GM12872 (cell line): ENCODE measurements around the gene TRUB2.

Experiments
- TF ChIP-seq, protein P1 (sequence below): IDR thresholded peaks from 3 replicates; pipeline ENCODE4 v1.5.1; 2011; ENCODE audit warnings: low read depth, mild to moderate bottlenecking, low read length, moderate library complexity; ENCODE audit not compliant: insufficient read depth

Gene TRUB2

DNA sequence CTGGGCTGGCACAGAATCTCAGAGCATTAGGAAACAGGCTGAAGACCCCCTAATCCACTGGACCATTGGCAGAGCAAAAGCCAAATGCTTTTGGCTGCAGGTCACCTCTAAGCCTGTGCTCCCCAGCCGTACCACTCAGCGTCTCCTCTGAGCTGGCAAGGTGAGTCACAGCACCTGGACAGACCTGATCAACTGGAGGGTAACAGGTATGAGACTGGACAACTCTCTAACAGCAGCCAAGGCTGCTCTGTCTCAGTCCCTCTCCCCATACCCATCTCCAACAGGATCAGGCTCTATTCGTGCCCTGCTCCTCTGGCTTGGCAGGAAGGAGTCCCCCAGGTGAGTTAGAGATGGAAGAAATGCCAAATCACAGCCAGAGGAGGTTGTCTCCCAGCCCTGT, 51.1 kb downstream of the TRUB2 start:
- TF ChIP-seq, protein P1, sequence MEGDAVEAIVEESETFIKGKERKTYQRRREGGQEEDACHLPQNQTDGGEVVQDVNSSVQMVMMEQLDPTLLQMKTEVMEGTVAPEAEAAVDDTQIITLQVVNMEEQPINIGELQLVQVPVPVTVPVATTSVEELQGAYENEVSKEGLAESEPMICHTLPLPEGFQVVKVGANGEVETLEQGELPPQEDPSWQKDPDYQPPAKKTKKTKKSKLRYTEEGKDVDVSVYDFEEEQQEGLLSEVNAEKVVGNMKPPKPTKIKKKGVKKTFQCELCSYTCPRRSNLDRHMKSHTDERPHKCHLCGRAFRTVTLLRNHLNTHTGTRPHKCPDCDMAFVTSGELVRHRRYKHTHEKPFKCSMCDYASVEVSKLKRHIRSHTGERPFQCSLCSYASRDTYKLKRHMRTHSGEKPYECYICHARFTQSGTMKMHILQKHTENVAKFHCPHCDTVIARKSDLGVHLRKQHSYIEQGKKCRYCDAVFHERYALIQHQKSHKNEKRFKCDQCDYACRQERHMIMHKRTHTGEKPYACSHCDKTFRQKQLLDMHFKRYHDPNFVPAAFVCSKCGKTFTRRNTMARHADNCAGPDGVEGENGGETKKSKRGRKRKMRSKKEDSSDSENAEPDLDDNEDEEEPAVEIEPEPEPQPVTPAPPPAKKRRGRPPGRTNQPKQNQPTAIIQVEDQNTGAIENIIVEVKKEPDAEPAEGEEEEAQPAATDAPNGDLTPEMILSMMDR: no peak

DNA sequence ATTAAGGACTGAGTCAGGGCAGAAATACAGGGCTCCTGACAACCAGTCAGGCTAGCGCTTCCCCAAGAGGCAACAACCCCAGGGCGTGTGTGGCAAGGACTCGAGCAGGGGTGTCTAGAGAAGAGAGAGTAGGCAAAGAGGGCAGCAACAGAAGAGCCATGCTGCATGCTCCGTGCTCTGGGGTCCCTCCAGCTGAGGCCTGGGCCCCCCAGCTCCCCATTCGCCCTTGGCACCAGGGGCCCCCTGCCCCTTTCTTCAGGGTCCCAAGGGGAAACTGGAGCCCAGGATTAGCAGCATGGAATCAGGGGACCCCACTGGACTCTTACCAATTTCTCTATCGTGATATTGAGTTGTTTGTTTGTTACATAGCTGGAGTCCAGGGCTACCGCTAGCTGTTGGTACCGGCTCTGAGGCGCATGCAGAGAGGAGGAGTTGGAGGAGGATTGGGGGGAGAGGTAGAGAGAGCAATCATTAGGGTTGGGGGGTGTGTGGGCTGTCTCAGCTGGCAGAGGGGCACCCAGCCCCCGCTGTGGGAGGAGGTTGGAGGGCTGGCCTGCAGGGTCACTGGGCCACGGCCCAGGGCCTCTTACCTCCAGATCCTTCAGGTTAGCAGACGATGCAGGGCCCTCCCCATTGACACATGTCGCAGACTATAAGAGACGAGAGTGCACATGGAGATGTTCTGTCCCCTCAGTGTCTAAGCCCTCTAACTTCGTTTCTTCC, 55.2 kb downstream of the TRUB2 start:
- TF ChIP-seq, protein P1: no peak

DNA sequence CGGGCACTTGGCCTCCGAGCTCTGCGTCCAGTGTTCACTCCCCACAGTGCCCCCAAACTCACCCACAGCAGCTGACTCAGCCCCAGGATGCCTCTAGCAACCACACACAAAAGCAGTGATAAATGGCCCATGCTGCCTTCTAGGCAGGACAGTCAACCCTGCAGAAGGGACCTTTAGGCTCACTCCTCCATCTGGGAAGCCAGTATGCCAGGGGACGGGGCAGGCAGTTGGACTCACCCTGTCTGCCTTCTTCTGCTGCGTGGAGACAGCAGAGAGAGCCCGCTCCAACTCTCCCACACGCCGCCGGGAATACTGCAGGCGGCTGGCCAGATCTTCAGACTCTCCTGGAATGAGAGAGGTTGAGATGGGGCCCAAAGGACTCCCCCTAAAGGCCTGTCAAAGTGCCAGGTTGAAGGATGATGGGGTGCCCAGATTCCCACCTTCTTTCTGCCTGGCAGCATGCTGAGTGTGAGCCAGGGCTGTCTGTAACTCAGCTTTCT, 56.8 kb downstream of the TRUB2 start:
- TF ChIP-seq, protein P1: no peak

DNA sequence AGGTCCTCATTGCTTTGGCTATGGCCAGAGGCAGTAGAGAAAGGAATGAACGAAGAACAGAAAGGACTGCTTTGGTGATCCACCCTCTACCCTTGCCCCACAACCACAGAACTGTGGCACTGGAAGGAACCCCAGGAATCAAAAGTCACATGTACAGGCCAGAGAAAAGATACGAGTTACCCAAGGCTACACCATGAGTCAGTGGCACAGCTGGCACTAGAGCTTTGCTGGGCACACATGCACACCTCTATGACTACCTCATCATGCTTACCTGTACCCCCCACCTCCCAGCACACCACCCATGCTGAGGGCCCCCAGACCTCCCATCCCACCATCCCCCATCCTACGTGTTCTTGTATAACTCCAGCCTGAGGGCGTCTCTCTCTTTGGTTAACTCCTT, 59.6 kb downstream of the TRUB2 start:
- TF ChIP-seq, protein P1: no peak

DNA sequence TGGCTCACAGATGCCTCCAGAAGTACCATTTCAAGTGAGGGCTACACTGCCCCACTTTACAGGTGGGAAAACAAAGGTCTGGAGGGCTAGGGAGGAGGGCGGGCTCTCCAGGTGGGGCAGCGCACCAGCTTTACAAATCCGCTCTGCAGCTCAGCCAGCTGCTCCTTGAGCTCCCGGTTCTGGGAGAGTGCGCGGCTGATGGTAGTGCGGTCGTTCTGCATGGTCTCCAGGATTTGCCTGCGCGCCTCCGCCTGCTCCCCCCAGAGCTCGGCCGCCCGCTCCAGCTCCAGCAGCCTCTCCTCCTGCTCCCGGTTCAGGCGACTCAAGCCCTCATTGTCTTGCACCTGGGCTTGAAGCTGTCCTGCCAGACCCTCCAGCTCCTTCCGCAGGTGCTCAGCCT, 61.9 kb downstream of the TRUB2 start:
- TF ChIP-seq, protein P1: no peak

DNA sequence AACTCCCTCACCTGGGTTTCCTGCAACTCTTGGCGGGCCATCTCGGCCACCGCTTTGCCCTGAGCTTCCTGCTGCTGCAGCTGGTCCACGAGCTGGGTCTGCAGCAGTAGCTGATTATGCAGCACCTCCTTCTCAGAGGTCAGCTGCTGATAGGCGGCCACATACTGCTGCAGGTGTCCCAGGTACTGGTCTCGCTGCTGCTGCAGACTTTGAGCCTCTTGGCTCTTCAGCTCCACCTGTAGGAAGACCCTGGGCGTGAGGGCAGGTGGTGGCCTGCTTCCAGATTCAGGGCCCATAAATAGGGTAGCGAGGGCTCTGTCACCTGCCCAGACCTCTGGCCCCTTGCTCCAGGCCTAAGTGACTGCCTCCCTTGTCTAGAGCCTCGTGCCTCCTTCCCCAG, 63.1 kb downstream of the TRUB2 start:
- TF ChIP-seq, protein P1: no peak

DNA sequence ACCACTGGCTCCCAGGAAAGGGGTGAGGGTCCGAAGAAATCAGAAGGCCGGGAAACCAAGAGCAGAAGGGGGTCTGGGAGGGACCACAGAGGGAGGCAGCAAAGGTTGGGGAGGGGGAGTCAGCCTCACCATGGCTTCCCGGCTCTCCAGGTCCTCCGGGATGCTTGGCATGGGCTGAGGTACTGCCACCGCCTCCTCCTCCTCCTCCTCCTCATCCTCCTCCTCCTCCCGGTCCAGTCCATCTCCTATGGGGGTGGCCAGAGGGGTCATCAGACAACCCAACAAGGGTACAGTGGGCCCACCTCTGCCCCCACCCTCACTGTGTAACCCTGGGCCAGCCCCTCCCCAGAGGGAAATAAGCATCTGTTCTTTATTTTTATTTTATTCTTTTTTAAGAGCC, 63.9 kb downstream of the TRUB2 start:
- TF ChIP-seq, protein P1: no peak
